Suppressor macrophage treated with lipopolysaccharide for 1 hour (primary cell): ENCODE results near the gene KHDRBS1.
"Not testable (repeated sequence)": the region's sequence is repeated elsewhere in the genome, so short reads cannot be mapped to it uniquely, and the experiment has no call there.

ENCODE experiments used
- DNase-seq, 3 donors: peaks; one replicate each; pipeline ENCODE4 v3.0.0-alpha.2; 2020 to 2022

KHDRBS1 gene

GRCh38 chr1:32013386-32014198 is at the start of gene KHDRBS1:
TSS of gene KHDRBS1 (plus strand) at chr1:32013868. CDS start at chr1:32013996, 128 bp downstream.
- peak; percentile 100 for DNase-seq

GRCh38 chr1:31970873-31971272 is 42.8 kb upstream of the KHDRBS1 start:
- no peak for DNase-seq

GRCh38 chr1:31976401-31976800 is 37.3 kb upstream of the KHDRBS1 start:
- DNase-seq: no peak

GRCh38 chr1:31977385-31978131 is 36.1 kb upstream of the KHDRBS1 start:
- peak; percentile 40 to 51 (median 41) for DNase-seq

- no peak for DNase-seq
These were observed 34.7 kb upstream of the KHDRBS1 start for GRCh38 chr1:31978843-31979400.

GRCh38 chr1:31980835-31981455 is 32.7 kb upstream of the KHDRBS1 start:
- peak; percentile 45 to 58 (median 55) for DNase-seq

- DNase-seq: peak; percentile 50 to 75 (median 71)
These were observed 32.2 kb upstream of the KHDRBS1 start for GRCh38 chr1:31981456-31981839.

- no peak for DNase-seq
These were observed 31.7 kb upstream of the KHDRBS1 start for GRCh38 chr1:31981972-31982371.

- DNase-seq: peak in 1 of 3 donors; percentile 15
These were observed 29.0 kb upstream of the KHDRBS1 start for GRCh38 chr1:31984419-31985347.

- DNase-seq: peak; percentile 62 to 70 (median 66)
These were observed 28.2 kb upstream of the KHDRBS1 start for GRCh38 chr1:31985430-31985829.

- DNase-seq: peak in 2 of 3 donors; percentile 24 to 31
These were observed 26.5 kb upstream of the KHDRBS1 start for GRCh38 chr1:31987135-31987619.

GRCh38 chr1:31989964-31990363 is 23.7 kb upstream of the KHDRBS1 start:
- no peak for DNase-seq

- DNase-seq: no peak
These were observed 22.5 kb upstream of the KHDRBS1 start for GRCh38 chr1:31991182-31991581.

- no peak for DNase-seq
These were observed 18.4 kb upstream of the KHDRBS1 start for GRCh38 chr1:31995263-31995662.

GRCh38 chr1:31996121-31996520 is 17.5 kb upstream of the KHDRBS1 start:
- not testable (repeated sequence) for DNase-seq

- no peak for DNase-seq
These were observed 11.8 kb upstream of the KHDRBS1 start for GRCh38 chr1:32001863-32002262.

- DNase-seq: not testable (repeated sequence)
These were observed 11.4 kb upstream of the KHDRBS1 start for GRCh38 chr1:32002285-32002684.

GRCh38 chr1:32005522-32005921 is 8.1 kb upstream of the KHDRBS1 start:
- peak; percentile 69 to 75 (median 70) for DNase-seq

- peak in 1 of 3 donors; percentile 7 for DNase-seq
These were observed 6.1 kb upstream of the KHDRBS1 start for GRCh38 chr1:32007591-32007940.

GRCh38 chr1:32010246-32010645 is 3.4 kb upstream of the KHDRBS1 start:
- no peak for DNase-seq

- DNase-seq: no peak
These were observed 821 bp upstream of the KHDRBS1 start for GRCh38 chr1:32012709-32013385.
